Neural crest cell (in vitro differentiated cells): ENCODE data around the gene COX11. TPM values are rescaled to one million over a fixed set of nuclear protein-coding genes. Genes with fewer than 3 reads are reported as not detected.

ENCODE experiments used
- DNase-seq: peaks from one replicate; pipeline ENCODE4 v3.0.0; 2021; ENCODE audit warnings: low read depth, mixed read lengths, low spot score
- H3K27ac Mint-ChIP-seq: one replicate; pipeline ENCODE4 v1.8.0; 2021; ENCODE audit warnings: mild to moderate bottlenecking, mixed read lengths; ENCODE audit not compliant: unreplicated experiment
- H3K27me3 Mint-ChIP-seq: 2 replicates; pipeline ENCODE4 v1.8.0; 2021; ENCODE audit warnings: low read depth, mild to moderate bottlenecking, mixed read lengths
- H3K36me3 Mint-ChIP-seq: 2 replicates; pipeline ENCODE4 v1.8.0; 2021; ENCODE audit warnings: low read depth, mild to moderate bottlenecking, mixed read lengths
- H3K4me1 Mint-ChIP-seq: 2 replicates; pipeline ENCODE4 v1.8.0; 2021; ENCODE audit warnings: mixed read lengths
- H3K4me3 Mint-ChIP-seq: one replicate; pipeline ENCODE4 v1.8.0; 2021; ENCODE audit warnings: mild to moderate bottlenecking, mixed read lengths
- H3K9me3 Mint-ChIP-seq: 2 replicates; pipeline ENCODE4 v1.8.0; 2021; ENCODE audit warnings: mixed read lengths
- CTCF ChIP-seq: fragments of 200-600 bp; sonication (generic); conservative IDR thresholded peaks from 2 replicates; pipeline ENCODE4 v1.5.0; 2021; ENCODE audit warnings: antibody characterized with exemption, mild to moderate bottlenecking
- total RNA-seq: library from RNA; stranded (reverse); gene quantifications from 2 replicates; pipeline ENCODE4 v1.2.1, GENCODE V29; 2021

COX11 gene
- total RNA-seq, 1 donor from 2014 or later, result 73.0 TPM

GRCh38 chr17:54924405-54924804 is 44.0 kb downstream of the COX11 start:
- no peak overlapping the region for H3K27ac Mint-ChIP-seq
- H3K27me3 Mint-ChIP-seq, result no peaks in the 10 kb centered on the region
- no peak overlapping the region for H3K4me3 Mint-ChIP-seq
- H3K4me1 Mint-ChIP-seq, result no peaks in the 10 kb centered on the region
- peaks cover 22% of the 10 kb centered on the region for H3K36me3 Mint-ChIP-seq
- no peak for DNase-seq
- H3K9me3 Mint-ChIP-seq, result no peaks in the 10 kb centered on the region
- TF ChIP-seq CTCF, result no peak

GRCh38 chr17:54920819-54921218 is 47.6 kb downstream of the COX11 start:
- no peak for DNase-seq
- no peaks in the 10 kb centered on the region for H3K27me3 Mint-ChIP-seq
- H3K4me3 Mint-ChIP-seq, result no peak overlapping the region
- H3K36me3 Mint-ChIP-seq, result peaks cover 40% of the 10 kb centered on the region
- H3K9me3 Mint-ChIP-seq, result peaks cover 12% of the 10 kb centered on the region
- TF ChIP-seq CTCF, result no peak
- H3K4me1 Mint-ChIP-seq, result no peaks in the 10 kb centered on the region
- no peak overlapping the region for H3K27ac Mint-ChIP-seq

- peaks cover 53% of the 10 kb centered on the region for H3K36me3 Mint-ChIP-seq
- no peak overlapping the region for H3K4me3 Mint-ChIP-seq
- no peak overlapping the region for H3K27ac Mint-ChIP-seq
These were observed 49.0 kb downstream of the COX11 start for GRCh38 chr17:54919425-54919824.

GRCh38 chr17:54916721-54917120 is 51.7 kb downstream of the COX11 start:
- no peak for DNase-seq

More at GRCh38 chr17:54919425-54919824, 49.0 kb downstream of the COX11 start:
- H3K9me3 Mint-ChIP-seq, result peaks cover 12% of the 10 kb centered on the region
- no peaks in the 10 kb centered on the region for H3K27me3 Mint-ChIP-seq
- DNase-seq, result no peak
- H3K4me1 Mint-ChIP-seq, result no peaks in the 10 kb centered on the region
- no peak for TF ChIP-seq CTCF

More at GRCh38 chr17:54916721-54917120, 51.7 kb downstream of the COX11 start:
- H3K36me3 Mint-ChIP-seq, result peaks cover 56% of the 10 kb centered on the region
- H3K27ac Mint-ChIP-seq, result no peak overlapping the region
- H3K9me3 Mint-ChIP-seq, result peaks cover 12% of the 10 kb centered on the region
- TF ChIP-seq CTCF, result no peak
- H3K27me3 Mint-ChIP-seq, result no peaks in the 10 kb centered on the region
- no peaks in the 10 kb centered on the region for H3K4me1 Mint-ChIP-seq
- H3K4me3 Mint-ChIP-seq, result no peak overlapping the region

Other genes with a start within 250 kb of the COX11 start
- gene TOM1L1, start 67.8 kb downstream of the COX11 start, total RNA-seq, result 27.7 and 27.8 TPM in 2 replicates
- gene STXBP4, start 111 bp upstream of the COX11 start, total RNA-seq, result 31.1 and 32.7 TPM in 2 replicates